Astrocyte of the spinal cord (primary cell): ENCODE data around the gene REV3L.

Experiments used
- DNase-seq: peaks from one replicate; pipeline ENCODE4 v3.0.0; 2011; ENCODE audit warnings: low read depth, low spot score
- H3K4me3 ChIP-seq: 2 replicates; pipeline ENCODE4 v1.5.1; 2011; ENCODE audit warnings: low read depth, mild to moderate bottlenecking, low read length, moderate library complexity
- in situ Hi-C: cut with HindIII; loops from 2 replicates; pipeline ENCODE4 v1.10.0; 2017; ENCODE audit warnings: low sequenced_read_pairs
- TF ChIP-seq, protein P1 (sequence below): IDR thresholded peaks from 2 replicates; pipeline ENCODE4 v1.5.1; 2012; ENCODE audit warnings: low read depth, mild to moderate bottlenecking, low read length, inconsistent platforms

Gene REV3L

DNA sequence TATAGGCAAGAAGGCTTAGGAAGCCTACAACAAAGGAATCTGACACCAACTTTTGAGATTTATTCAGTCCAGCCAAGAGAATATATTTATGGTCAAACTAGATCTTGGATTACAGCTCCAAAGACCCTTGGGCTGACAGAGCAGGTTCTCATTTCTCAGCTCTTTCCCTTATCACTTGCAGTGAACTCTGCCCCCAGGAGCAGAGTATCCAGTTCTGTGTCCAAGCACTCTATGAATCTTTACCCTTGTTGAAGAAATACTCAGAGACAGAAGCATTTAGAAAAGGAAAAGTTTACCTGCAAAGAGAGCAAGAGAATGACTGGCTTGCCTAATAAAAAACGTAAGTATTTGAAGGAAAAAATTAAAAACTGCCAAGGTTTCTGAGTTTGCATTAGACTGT lies 205.2 kb downstream of the REV3L start:
- no peak overlapping the region for H3K4me3 ChIP-seq
- in situ Hi-C loops, result no loop called here
- TF ChIP-seq, protein P1, sequence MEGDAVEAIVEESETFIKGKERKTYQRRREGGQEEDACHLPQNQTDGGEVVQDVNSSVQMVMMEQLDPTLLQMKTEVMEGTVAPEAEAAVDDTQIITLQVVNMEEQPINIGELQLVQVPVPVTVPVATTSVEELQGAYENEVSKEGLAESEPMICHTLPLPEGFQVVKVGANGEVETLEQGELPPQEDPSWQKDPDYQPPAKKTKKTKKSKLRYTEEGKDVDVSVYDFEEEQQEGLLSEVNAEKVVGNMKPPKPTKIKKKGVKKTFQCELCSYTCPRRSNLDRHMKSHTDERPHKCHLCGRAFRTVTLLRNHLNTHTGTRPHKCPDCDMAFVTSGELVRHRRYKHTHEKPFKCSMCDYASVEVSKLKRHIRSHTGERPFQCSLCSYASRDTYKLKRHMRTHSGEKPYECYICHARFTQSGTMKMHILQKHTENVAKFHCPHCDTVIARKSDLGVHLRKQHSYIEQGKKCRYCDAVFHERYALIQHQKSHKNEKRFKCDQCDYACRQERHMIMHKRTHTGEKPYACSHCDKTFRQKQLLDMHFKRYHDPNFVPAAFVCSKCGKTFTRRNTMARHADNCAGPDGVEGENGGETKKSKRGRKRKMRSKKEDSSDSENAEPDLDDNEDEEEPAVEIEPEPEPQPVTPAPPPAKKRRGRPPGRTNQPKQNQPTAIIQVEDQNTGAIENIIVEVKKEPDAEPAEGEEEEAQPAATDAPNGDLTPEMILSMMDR, result no peak
- no peak for DNase-seq

GRCh38 chr6:111276736-111277135 lies 206.3 kb downstream of the REV3L start:
- TF ChIP-seq, protein P1, result no peak
- no peak overlapping the region for H3K4me3 ChIP-seq
- in situ Hi-C loops, result no loop called here
- DNase-seq, result no peak

DNA sequence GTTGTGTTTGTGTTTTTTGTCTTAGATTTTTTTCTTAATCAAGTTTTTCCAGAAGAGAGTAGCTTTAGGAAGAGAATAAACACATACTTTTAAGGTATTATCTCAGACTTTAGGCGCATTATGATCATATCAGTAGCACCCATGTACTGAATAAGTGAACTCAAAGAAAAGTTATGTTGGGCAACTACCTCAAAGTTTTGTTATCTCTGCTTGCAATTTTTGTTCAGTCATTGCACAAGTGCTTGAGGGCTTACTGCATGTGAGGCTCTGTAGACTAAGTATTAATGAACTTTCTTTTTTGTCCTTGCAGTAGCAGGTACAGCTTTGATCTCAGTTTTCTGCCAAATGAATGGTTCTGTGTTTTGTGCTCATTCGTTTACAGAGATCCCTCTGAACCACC lies 206.7 kb downstream of the REV3L start:
- DNase-seq, result no peak
- no peak overlapping the region for H3K4me3 ChIP-seq
- TF ChIP-seq, protein P1, result no peak
- in situ Hi-C loops, result no loop called here

- in situ Hi-C loops, result no loop called here
- TF ChIP-seq, protein P1, result no peak
- DNase-seq, result no peak
- no peak overlapping the region for H3K4me3 ChIP-seq
These were observed 208.3 kb downstream of the REV3L start for GRCh38 chr6:111274593-111275217.

GRCh38 chr6:111270121-111270520 lies 212.9 kb downstream of the REV3L start:
- in situ Hi-C loops, result no loop called here
- H3K4me3 ChIP-seq, result no peak overlapping the region
- no peak for DNase-seq
- TF ChIP-seq, protein P1, result no peak

DNA sequence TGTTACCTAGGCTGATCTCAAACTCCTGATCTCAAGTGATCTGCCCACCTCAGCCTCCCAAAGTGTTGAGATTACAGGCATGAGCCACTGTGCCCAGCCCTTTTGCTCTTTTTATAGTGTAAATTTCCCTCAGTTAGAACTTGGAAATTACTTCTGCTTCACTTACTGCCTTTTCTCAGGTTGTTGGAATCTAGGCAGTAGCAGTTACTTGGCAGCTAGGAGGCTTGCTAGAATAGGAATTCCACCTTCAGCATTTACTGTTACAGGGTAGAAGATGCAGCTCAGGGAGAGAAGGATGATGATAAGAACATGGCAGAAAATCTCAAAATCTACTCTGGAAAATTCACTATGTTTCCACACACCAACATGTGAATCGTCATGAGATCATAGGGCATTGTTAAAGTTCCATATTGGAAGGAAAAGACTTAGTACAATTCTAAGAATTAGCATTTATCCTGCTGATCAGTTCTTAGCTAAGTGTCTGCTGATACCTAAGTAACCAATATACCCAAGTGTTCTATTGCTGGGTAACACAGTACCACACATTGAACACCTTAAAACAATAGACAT lies 213.5 kb downstream of the REV3L start:
- no peak overlapping the region for H3K4me3 ChIP-seq
- TF ChIP-seq, protein P1, result no peak
- in situ Hi-C loops, result no loop called here
- DNase-seq, result no peak
